ENCODE measurements around the gene ENO4.

ENO4 gene

DNA sequence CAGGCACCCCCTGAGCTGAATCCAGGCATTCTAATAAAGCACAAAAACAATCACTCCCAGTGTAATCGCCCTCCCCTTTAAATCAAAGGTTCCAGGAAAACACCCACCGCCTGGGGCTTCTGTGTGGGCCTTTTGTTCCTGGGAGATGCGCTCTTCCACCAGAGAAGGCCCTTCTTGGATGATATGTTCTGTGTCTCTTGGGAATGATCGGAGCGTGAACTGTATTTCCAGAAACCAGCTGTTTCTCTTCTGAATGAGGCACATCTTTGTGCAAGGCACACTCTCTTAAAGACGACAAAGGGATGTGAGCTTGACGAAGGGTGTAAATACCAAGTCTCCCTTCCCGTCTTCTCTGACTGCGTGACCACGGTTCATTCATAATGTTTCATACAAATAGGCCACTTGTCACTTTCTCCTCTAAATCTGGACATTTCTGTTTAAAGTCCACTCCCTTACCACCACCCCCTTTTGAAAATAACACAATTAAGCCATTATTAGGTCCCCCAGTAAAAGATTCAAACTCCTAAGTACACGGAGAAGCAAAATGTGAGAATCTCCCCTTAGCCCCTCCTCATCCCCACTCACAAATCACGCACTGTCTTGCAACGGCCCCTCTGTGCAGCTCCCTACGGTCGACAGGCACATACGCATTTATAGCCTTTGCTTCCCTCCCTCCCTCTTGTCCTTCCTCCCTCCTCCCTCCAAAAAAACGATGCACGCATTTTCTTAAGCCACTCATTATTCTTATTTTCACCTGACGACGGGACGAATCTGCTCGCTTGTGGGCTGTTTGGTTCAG lies 45.6 kb upstream of the ENO4 start:
- no peak for DNase-seq (ENCODE audit: low read depth)
- TF ChIP-seq, protein P1, sequence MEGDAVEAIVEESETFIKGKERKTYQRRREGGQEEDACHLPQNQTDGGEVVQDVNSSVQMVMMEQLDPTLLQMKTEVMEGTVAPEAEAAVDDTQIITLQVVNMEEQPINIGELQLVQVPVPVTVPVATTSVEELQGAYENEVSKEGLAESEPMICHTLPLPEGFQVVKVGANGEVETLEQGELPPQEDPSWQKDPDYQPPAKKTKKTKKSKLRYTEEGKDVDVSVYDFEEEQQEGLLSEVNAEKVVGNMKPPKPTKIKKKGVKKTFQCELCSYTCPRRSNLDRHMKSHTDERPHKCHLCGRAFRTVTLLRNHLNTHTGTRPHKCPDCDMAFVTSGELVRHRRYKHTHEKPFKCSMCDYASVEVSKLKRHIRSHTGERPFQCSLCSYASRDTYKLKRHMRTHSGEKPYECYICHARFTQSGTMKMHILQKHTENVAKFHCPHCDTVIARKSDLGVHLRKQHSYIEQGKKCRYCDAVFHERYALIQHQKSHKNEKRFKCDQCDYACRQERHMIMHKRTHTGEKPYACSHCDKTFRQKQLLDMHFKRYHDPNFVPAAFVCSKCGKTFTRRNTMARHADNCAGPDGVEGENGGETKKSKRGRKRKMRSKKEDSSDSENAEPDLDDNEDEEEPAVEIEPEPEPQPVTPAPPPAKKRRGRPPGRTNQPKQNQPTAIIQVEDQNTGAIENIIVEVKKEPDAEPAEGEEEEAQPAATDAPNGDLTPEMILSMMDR (IDR thresholded peaks at IDR 0.05; ENCODE audit: low read depth, low read length): no peak
- TF ChIP-seq, protein P2, sequence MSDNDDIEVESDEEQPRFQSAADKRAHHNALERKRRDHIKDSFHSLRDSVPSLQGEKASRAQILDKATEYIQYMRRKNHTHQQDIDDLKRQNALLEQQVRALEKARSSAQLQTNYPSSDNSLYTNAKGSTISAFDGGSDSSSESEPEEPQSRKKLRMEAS (IDR thresholded peaks at IDR 0.05; ENCODE audit: low read depth, low read length): no peak
- TF ChIP-seq MYC (IDR thresholded peaks at IDR 0.05; ENCODE audit: low read depth, low read length): no peak
- no peak for TF ChIP-seq POLR2A (IDR thresholded peaks at IDR 0.05; ENCODE audit: extremely low read depth, insufficient read length)
- no peak overlapping the region for H3K4me3 ChIP-seq (ENCODE audit: low read depth, low read length)

DNA sequence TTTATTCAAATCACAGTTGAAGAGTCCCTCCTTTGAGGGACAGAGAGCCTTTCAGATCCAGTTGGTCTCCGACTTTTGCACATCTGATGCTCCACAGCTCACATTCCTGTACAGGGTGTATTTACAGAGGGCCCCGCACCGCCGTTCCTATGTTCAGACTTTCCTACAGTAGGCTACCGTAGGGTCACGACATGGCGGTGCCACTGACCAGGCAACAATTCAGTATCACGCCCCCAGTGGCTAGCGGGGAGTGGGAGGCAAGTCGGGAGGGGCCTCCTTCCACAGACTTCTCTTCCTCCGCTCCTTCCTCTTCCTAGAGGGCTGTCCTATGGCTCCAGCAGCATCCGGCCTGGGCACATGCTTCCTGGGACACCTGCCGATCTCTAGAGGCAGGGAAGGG lies 40.6 kb upstream of the ENO4 start:
- TF ChIP-seq MYC (IDR thresholded peaks at IDR 0.05; ENCODE audit: low read depth, low read length) (no peak), POLR2A (IDR thresholded peaks at IDR 0.05; ENCODE audit: extremely low read depth, insufficient read length) (no peak)
- TF ChIP-seq, protein P2 (IDR thresholded peaks at IDR 0.05; ENCODE audit: low read depth, low read length): no peak
- TF ChIP-seq, protein P1 (IDR thresholded peaks at IDR 0.05; ENCODE audit: low read depth, low read length): no peak
- DNase-seq (ENCODE audit: low read depth): no peak
- H3K4me3 ChIP-seq (ENCODE audit: low read depth, low read length): no peak overlapping the region

DNA sequence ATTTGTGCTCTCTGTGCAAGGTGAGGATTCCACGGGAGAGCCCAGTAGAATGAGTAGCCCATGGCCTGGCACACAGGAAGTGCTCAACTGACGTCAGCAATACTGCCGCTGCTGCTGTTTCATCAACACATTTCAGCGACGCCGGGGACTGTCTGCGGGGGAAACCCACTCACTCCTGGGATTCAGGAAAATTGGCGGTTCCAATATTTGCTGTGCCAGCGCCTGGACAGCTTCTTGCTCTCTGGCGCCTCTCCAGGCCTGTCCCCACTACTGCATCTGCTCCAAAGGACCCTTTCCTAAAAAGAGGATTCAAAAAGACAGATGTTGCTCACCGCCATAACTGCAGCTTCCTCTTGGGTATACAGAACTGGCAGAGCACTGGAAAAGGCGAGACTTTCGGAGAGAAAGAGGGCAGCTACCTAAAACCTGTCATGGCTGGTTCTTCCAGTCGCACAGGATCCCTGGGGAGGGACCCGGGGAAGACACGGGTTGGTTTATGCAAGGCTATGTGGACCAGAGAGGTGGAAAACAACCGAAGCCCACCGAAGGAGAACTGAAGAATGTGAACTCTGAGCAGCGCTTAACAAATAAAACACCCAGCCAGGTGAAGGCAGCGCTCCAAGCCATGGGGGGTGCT lies 39.7 kb upstream of the ENO4 start:
- TF ChIP-seq, protein P2 (IDR thresholded peaks at IDR 0.05; ENCODE audit: low read depth, low read length): no peak
- TF ChIP-seq, protein P1 (IDR thresholded peaks at IDR 0.05; ENCODE audit: low read depth, low read length): peak; percentile 45
- no peak overlapping the region for H3K4me3 ChIP-seq (ENCODE audit: low read depth, low read length)
- peak; percentile 10 for DNase-seq (ENCODE audit: low read depth)

DNA sequence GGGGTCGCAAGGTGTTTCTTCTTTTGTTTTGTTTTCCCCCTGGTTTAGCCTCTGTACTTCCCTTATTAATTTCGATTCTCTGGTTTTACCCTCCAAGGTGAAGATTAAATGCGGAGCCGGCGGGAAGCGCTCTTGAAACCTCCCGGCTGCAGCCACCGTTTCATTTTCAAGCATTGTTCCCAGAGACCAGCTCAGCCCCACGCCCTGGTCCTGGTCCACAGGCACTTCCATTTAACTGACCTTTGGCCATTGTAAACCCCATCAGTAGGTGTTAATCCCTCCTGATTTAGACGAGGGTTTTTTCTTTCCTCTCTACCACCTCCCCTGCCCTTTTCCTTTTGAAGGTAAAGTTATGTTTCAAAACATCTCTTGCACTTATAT lies 39.2 kb upstream of the ENO4 start:
- TF ChIP-seq POLR2A (IDR thresholded peaks at IDR 0.05; ENCODE audit: extremely low read depth, insufficient read length) (no peak), MYC (IDR thresholded peaks at IDR 0.05; ENCODE audit: low read depth, low read length) (no peak)
- TF ChIP-seq, protein P2 (IDR thresholded peaks at IDR 0.05; ENCODE audit: low read depth, low read length): no peak
- TF ChIP-seq, protein P1 (IDR thresholded peaks at IDR 0.05; ENCODE audit: low read depth, low read length): no peak
- no peak overlapping the region for H3K4me3 ChIP-seq (ENCODE audit: low read depth, low read length)
- DNase-seq (ENCODE audit: low read depth): no peak

DNA sequence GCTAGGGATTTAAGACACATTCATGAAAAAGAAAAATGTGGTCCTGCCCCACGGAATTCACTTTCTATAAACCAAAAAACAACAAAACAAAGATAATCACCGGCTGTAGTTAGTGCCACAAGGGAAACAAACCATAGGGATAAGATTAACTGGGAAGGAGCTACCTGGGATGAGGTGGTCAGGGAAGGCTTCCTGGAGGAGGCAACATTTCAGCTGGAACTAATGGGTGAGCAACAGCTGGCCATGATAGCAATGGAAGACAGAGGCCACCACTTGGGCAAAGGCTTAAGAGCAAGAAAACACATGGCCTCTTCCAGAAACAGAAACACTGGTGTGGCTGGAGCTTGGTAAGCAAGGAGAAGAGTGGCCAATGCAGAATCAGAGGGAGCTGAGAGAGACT lies 38.4 kb upstream of the ENO4 start:
- no peak for DNase-seq (ENCODE audit: low read depth)
- H3K4me3 ChIP-seq (ENCODE audit: low read depth, low read length): no peak overlapping the region
- no peak for TF ChIP-seq POLR2A (IDR thresholded peaks at IDR 0.05; ENCODE audit: extremely low read depth, insufficient read length)
- TF ChIP-seq, protein P1 (IDR thresholded peaks at IDR 0.05; ENCODE audit: low read depth, low read length): no peak
- TF ChIP-seq, protein P2 (IDR thresholded peaks at IDR 0.05; ENCODE audit: low read depth, low read length): no peak
- no peak for TF ChIP-seq MYC (IDR thresholded peaks at IDR 0.05; ENCODE audit: low read depth, low read length)
